ENCODE measurements around the gene NARS2. TPM values are rescaled to one million over a fixed set of nuclear protein-coding genes. Genes with fewer than 3 reads are reported as not detected.
"Not testable (repeated sequence)": the region's sequence is repeated elsewhere in the genome, so short reads cannot be mapped to it uniquely, and the experiment has no call there.

NARS2 gene
- total RNA-seq, 1 donor from 2014 or later: 17.5 TPM

DNA sequence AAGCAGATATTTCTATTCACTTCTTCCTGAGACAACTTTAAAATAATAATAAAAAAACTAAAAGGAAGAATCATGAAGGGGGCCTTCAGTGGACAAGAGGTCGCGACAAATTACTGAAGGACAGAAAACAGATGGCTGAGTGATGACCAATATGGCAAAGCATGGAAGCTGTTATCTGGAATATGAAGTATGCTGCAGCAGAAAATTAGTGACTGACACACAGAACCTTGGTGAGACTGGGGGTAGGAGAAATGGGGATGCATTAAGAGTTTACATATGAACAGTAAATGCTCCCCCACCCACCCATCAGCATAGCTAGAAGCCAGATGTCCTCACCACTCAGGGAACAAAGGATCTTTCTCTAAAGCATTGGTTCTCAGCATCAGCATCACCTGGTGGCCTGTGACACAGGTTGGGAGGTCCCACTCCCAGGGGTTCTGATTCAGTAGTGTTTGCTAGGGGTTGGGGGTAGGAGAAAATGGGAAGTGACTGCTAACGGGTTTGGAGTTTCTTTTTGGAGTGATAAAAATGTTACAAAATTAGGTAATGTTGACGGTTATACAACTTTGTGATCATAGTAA, 59.7 kb downstream of the NARS2 start:
- intact Hi-C loops (cut with micrococcal nuclease): no loop called here
- Histone ChIP-seq H3K27ac (replicated peaks) (no peak overlapping the region), H3K36me3 (peaks cover under 1% of the 10 kb centered on the region), H3K9me3 (replicated peaks) (peaks cover 14% of the 10 kb centered on the region), H3K27me3 (ENCODE audit: low read depth) (no peaks in the 10 kb centered on the region), H3K4me1 (peaks cover 12% of the 10 kb centered on the region), H3K4me3 (no peak overlapping the region)
- DNase-seq: no peak
- TF ChIP-seq, protein P1, sequence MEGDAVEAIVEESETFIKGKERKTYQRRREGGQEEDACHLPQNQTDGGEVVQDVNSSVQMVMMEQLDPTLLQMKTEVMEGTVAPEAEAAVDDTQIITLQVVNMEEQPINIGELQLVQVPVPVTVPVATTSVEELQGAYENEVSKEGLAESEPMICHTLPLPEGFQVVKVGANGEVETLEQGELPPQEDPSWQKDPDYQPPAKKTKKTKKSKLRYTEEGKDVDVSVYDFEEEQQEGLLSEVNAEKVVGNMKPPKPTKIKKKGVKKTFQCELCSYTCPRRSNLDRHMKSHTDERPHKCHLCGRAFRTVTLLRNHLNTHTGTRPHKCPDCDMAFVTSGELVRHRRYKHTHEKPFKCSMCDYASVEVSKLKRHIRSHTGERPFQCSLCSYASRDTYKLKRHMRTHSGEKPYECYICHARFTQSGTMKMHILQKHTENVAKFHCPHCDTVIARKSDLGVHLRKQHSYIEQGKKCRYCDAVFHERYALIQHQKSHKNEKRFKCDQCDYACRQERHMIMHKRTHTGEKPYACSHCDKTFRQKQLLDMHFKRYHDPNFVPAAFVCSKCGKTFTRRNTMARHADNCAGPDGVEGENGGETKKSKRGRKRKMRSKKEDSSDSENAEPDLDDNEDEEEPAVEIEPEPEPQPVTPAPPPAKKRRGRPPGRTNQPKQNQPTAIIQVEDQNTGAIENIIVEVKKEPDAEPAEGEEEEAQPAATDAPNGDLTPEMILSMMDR (IDR thresholded peaks at IDR 0.05; ENCODE audit: borderline replicate concordance): no peak

- H3K27me3 ChIP-seq (ENCODE audit: low read depth); DNase-seq; intact Hi-C loops (cut with micrococcal nuclease); H3K4me3 ChIP-seq; H3K27ac ChIP-seq (replicated peaks); H3K36me3 ChIP-seq: not testable (repeated sequence)
- Histone ChIP-seq H3K9me3 (replicated peaks) (peaks cover 21% of the 10 kb centered on the region), H3K4me1 (peaks cover 12% of the 10 kb centered on the region)
Observed at GRCh38 chr11:78513085-78513484, 61.6 kb downstream of the NARS2 start.

DNA sequence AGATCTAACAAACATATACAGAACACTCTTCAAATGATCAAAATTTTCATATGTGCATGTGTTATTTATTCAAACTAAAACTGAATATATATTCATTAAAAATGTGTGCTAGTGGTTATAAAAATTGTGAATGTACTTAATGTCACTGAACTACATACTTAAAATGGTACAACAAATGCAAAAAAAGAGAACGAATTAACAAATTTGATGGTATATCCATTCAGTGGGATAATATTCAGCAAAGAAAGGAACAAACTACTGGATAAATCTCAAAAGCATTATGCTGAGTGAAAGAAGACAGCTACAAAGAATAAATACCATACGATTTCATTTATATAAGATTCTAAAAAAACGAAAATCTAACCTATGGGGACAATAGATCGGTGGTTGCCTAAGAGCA, 64.1 kb downstream of the NARS2 start:
- peaks cover 21% of the 10 kb centered on the region for H3K9me3 ChIP-seq (replicated peaks)
- TF ChIP-seq, protein P1 (IDR thresholded peaks at IDR 0.05; ENCODE audit: borderline replicate concordance): no peak
- intact Hi-C loops (cut with micrococcal nuclease): no loop called here
- H3K27ac ChIP-seq (replicated peaks): no peak overlapping the region
- H3K27me3 ChIP-seq (ENCODE audit: low read depth): no peaks in the 10 kb centered on the region
- H3K4me3 ChIP-seq: no peak overlapping the region
- DNase-seq: no peak
- peaks cover 7% of the 10 kb centered on the region for H3K36me3 ChIP-seq
- H3K4me1 ChIP-seq: peaks cover 12% of the 10 kb centered on the region

- Histone ChIP-seq H3K4me3 (no peak overlapping the region), H3K27me3 (ENCODE audit: low read depth) (no peaks in the 10 kb centered on the region), H3K36me3 (peaks cover 7% of the 10 kb centered on the region), H3K9me3 (replicated peaks) (peaks cover 21% of the 10 kb centered on the region), H3K27ac (replicated peaks) (no peak overlapping the region), H3K4me1 (peaks cover 11% of the 10 kb centered on the region)
- TF ChIP-seq, protein P1 (IDR thresholded peaks at IDR 0.05; ENCODE audit: borderline replicate concordance): no peak
- no peak for DNase-seq
- intact Hi-C loops (cut with micrococcal nuclease): no loop called here
Observed at GRCh38 chr11:78510025-78510596, 64.6 kb downstream of the NARS2 start.

- no peaks in the 10 kb centered on the region for H3K27me3 ChIP-seq (ENCODE audit: low read depth)
- intact Hi-C loops (cut with micrococcal nuclease): no loop called here
- no peak overlapping the region for H3K27ac ChIP-seq (replicated peaks)
- no peak for DNase-seq
- peaks cover 4% of the 10 kb centered on the region for H3K36me3 ChIP-seq
- no peak overlapping the region for H3K4me3 ChIP-seq
- H3K4me1 ChIP-seq: no peaks in the 10 kb centered on the region
- peaks cover 4% of the 10 kb centered on the region for H3K9me3 ChIP-seq (replicated peaks)
- TF ChIP-seq, protein P1 (IDR thresholded peaks at IDR 0.05; ENCODE audit: borderline replicate concordance): no peak
Observed at GRCh38 chr11:78504708-78505107, 70.0 kb downstream of the NARS2 start.

DNA sequence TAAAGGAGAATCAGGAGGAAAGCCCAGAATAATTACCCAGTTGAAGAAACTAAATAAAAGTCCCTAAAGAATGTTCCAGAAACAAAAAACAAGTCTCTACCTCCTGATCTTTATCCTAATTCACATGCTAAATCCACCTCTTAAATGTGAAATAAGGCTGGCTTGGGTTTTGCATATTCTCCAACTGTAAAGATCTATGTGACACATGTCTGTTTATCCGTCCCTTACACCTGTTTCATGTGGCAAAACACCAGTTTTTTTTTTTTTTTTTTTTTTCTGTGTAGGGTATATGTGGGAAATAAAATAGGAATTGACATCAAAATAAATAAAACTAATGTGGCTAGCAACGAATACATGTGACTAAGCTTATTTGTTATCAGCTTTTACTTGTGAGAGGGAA, 70.5 kb downstream of the NARS2 start:
- intact Hi-C loops (cut with micrococcal nuclease): no loop called here
- Histone ChIP-seq H3K36me3 (no peaks in the 10 kb centered on the region), H3K4me1 (no peaks in the 10 kb centered on the region), H3K27me3 (ENCODE audit: low read depth) (no peaks in the 10 kb centered on the region), H3K4me3 (no peak overlapping the region), H3K9me3 (replicated peaks) (no peaks in the 10 kb centered on the region), H3K27ac (replicated peaks) (no peak overlapping the region)
- TF ChIP-seq, protein P1 (IDR thresholded peaks at IDR 0.05; ENCODE audit: borderline replicate concordance): no peak
- no peak for DNase-seq
